Measurements from ENCODE around the gene CCBE1. TPM values are rescaled to one million over a fixed set of nuclear protein-coding genes. Genes with fewer than 3 reads are reported as not detected.
"Not testable (repeated sequence)": the region's sequence is repeated elsewhere in the genome, so short reads cannot be mapped to it uniquely, and the experiment has no call there.

The CCBE1 gene
- total RNA-seq, 1 donor from 2014 or later, result 0.67 TPM

DNA sequence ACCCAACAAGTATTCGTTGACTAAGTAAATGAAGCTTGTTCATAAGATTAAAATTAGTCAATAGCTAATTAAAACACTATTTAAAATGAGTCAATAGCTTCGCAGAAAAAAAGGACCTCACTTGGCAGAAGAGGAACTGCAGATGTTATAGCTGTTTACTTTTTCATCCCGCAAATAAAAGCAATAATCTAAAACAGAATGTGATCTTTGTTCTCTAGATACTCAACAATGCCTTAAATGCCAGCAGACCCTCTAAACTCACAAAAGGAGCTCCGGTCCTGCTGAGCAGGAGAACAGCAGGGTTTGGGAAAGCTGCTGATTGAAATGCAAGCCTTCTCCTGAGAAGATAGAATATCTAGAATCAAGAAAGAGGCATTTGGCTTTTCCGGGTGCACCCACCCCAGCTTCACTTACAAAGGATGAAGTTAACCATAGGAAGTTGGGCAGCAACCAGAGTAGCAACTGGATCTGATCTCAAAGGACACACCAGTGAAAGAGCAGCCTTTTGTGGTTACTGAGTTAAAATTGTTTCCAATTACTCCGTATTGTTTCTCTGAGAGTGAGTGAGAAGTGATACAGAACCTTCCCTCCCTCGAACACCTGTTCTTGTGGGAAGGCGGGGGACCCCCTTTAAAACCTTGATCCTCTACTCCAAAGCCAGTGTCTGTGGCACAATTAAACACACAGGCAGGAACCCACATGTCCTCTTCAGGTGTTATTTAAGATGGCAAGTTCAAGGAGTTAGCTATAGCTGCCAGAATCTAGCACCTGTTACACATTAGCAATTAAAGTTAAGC is 6.8 kb downstream of the CCBE1 start:
- intact Hi-C loops (cut with DNase I), result no loop called here
- ATAC-seq, result no peak

DNA sequence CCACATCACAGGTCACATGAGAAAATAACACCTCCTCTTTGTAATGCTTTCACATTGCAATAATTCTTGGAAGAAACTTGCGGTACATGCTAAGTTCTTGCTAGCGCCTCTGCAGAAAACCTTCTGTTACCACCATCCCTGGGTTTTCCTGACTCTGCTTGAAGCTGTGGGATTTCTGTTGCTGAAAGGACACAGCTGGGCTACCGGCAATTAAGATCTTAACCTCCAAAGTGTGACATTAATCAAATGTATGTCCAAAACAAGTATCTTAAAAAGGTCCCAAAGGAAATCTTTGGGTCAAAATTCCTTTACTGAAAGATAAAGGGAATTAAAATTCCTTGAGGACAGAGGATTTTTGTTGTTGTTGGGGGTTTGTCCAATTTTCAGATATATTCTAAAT is 7.5 kb downstream of the CCBE1 start:
- no peak for DNase-seq (ENCODE audit: low spot score)
- intact Hi-C loops (cut with DNase I), result no loop called here
- ATAC-seq, result no peak

More for the DNA sequence above, 6.8 kb downstream of the CCBE1 start:
- DNase-seq (ENCODE audit: low spot score), result no peak

DNA sequence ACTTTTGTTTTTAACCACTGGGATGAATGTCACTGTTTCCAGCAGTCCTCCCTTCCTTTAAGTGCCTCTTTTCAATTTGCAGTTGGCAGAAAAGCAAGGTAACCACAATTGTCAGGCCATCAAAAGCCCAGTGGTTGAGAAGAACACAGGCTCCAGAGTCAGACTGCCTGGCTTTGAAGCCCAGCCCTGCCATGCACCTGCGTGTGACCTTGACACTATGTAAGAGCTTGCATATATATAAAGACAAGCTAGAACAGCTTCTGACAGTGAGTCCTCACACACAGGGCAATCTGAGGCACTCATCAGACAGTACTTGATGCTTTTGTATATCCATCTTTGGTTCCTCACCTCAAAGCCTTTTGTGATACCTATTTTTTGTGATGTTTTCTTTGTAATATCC is 11.0 kb downstream of the CCBE1 start:
- intact Hi-C loops (cut with DNase I), result no loop called here
- no peak for ATAC-seq
- no peak for DNase-seq (ENCODE audit: low spot score)

DNA sequence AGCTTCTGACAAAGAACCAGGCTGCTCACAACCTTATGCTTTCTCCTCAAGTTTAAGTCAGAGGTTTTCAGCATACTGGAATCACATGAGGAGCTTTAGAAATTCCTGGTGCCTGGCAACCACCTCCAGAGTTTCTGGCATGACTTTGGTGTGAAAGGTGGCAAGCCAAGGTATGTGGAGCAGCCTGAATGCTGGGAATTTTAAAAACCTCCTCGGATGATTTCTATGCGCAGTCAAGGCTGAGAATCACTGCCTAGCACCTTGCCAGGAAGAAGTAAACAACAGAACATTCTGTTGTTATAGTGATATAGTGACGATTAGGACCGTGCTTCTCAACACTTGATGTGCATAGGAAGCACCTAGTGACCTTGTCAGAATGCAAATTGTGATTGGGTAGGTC is 11.7 kb downstream of the CCBE1 start:
- ATAC-seq, result no peak
- no peak for DNase-seq (ENCODE audit: low spot score)
- intact Hi-C loops (cut with DNase I), result no loop called here

DNA sequence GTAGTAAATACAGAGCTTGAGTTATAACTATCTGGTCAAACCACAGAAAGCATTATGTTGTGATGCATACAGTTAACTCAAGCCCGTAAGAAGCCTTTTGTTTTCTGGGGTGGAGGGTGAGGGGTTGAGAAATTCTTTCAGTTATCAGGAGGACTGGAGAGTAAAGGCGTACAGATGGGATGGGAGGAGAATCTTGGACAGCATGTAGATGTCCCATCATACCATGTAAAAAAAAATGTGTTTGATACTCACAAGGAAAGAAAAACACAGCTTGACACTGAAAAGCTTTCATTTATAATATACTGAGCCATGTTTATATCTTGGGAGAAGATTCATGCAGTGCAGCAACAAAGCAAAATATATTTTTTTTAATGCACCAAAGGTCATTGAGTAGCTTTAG is 12.4 kb downstream of the CCBE1 start:
- DNase-seq (ENCODE audit: low spot score), result no peak
- no peak for ATAC-seq
- intact Hi-C loops (cut with DNase I), result no loop called here

DNA sequence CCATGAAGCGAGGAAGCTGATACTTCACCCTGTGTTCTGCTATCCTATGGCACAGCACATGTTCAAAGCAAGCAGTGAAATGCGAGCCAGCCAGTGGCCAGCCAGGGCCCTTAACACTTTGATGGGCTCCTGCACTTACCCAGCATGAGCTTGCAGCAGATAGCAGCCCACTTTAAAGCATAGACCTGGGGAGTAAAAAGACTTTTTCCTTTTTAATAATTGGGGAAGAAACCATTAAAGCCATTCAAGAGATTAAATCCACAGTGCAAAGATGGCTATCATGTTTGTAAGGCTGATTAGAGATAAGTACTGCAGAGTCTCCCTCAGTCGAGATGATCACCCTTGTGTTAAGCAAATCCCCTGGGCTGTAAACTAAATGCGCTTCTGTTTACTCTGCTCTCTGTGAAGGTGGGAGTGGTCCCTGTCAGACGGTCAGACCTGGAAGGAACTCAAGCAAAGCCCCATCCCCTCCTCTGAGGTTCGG is 15.7 kb downstream of the CCBE1 start:
- intact Hi-C loops (cut with DNase I), result no loop called here
- ATAC-seq (no peak), DNase-seq (ENCODE audit: low spot score) (no peak)

DNA sequence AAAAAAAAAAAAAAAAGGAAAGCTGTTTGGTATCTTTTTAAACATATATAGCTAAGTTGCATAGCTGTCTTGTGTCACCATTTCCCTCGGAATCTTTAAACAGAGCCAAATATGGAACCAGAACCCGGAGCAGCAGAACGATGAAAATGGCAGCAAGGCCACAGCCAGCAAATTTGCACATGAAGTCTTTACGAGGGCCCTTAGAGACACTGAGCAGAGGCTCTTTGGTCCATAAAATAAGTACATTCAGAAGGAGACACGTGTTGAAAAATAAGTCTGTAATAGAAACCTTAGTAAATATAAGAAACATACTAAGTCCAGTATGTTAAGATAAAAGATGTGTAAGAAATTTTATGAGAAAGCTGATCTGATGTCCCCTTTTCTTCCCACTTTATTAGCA is 16.2 kb downstream of the CCBE1 start:
- ATAC-seq, result no peak
- intact Hi-C loops (cut with DNase I), result no loop called here
- no peak for DNase-seq (ENCODE audit: low spot score)

DNA sequence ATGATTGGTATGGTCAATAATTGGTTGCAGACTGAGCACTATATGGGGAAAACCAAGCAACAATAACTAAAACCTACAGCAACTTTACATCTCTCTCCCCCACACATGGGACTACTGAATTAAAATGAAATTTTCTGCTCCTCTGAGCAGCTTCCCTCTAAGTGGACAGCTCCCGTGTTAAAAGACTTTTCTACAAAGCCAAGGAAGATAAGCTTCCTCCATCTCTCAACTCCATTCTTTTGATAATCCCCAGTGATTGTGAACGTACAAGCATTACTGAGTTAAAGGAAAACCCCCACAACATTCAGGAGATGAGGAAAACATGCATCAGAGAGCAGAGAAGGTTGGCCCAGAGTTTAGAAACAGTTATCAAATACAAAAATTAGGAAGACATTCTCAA is 21.9 kb downstream of the CCBE1 start:
- DNase-seq (ENCODE audit: low spot score) (no peak), ATAC-seq (no peak)
- intact Hi-C loops (cut with DNase I), result no loop called here

DNA sequence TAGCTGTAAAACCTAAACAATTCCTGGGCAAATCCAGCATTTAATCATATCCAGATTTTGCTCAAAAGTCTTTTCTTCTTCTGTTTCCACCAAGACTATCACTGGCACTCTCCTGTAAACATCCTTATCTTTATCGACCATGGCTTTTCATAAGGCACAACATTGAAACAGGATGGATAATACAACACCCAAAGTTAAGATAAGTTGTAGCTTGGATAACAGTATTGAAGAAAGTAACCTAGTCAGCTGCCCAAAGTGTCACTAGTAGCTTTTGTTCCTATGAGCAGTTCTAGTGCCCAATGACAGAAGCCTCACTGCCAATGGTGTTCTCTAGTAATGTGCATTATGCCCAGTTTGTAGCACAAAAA is 22.3 kb downstream of the CCBE1 start:
- intact Hi-C loops (cut with DNase I), result no loop called here
- DNase-seq (ENCODE audit: low spot score) (no peak), ATAC-seq (no peak)

DNA sequence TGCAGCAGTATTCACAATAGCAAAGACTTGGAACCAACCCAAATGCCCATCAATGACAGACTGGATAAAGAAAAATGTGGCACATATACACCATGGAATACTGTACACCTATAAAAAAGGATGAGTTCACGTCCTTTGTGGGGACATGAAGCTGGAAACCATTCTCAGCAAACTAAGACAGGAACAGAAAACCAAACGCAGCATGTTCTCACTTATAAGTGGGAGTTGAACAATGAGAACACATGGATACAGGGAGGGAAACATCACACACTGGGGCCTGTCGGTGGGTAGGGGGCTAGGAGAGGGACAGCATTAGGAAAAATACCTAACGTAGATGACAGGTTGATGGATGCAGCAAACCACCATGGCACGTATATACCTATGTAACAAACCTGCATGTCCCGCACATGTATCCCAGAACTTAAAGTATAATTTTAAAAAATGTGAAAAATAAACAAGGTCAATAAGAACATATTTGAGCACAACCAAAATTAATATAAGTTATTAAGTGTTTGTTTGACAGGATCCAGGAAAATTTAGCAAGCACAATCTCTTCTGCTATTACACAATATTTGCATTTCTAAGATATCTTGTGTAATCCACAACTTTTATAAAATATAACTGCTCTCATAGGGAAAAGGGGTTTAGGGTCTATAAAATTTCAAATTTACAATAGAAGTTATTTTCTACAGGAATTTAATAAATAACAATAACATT is 22.9 kb downstream of the CCBE1 start:
- intact Hi-C loops (cut with DNase I), result no loop called here
- ATAC-seq, result no peak
- no peak for DNase-seq (ENCODE audit: low spot score)

DNA sequence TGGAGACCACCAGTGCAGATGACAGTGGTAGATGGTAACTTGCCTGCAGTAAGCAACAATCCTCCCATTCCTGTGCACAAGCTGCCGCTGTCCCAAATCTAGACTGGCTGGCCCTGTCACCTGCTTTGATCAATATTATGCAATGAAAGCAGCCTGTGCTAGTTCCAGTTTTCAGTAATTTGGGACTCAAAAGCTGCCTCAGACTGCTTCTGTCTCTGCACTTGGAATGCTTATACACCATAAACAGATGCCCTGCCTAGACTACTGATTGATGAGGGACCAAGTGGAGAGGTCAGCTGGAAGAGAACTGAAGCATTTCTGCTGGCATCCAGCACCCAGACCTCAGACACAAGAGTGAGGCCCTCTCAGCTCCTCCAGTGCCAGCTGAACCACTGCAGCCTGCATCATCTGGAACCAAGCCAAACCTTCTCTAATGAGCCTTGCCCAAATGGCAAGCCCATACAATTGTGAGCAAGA is 24.9 kb downstream of the CCBE1 start:
- ATAC-seq (no peak), DNase-seq (ENCODE audit: low spot score) (no peak)
- intact Hi-C loops (cut with DNase I), result no loop called here

DNA sequence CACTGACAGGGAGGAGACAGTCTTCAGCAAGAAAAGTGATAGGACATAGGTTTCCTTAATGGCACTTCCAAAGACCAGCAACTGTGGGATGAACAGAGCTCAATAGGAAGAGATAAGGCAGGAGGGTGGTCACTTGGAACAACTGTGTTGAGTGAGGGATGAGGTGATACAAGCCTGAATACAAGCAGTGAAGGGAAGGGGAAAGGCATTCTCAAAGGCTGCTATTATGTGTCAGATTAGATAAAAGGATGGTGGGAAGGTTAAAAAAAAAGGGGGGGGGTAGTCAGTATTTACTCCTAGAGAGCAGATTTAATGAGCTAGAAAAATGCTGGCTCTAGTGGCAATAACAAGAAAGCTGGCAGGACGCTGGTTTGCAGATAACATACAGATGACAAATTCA is 25.7 kb downstream of the CCBE1 start:
- DNase-seq (ENCODE audit: low spot score) (no peak), ATAC-seq (no peak)
- intact Hi-C loops (cut with DNase I), result no loop called here

DNA sequence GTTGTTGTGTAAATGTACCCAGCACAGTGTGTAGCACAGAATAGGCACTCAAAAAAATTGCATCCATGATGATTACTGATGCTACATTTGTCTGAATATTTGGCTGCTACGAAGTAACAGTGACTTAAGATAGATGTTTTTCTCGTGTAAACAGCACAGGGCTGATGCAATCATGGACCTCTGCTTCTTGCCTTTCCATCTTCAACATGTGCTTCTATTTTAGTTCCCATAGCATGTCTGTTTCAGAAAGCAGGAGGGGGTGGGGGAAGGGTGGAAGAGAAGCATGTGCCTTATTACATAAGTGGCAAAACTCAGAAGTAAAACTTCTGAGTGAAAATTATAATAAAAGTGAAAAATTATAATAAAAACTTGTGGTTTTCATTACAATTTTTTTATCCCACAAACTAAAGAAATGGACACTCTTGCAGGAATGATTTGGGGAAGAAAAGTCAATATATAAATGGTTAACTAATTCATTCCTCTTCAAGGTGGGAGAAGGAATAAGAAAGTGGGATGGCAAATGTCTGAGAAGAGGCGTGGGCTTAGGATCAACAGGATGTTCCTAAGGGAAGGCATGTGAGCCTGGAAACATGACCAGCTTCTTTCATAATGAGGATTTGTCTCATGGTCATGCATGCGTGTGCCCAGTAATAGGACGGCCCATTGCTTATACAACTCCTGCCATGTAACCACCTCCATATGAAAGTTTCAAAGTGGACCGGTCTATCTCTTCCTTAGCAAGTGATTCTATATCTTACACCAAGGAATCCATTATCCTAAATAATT is 27.2 kb downstream of the CCBE1 start:
- ATAC-seq, result no peak
- intact Hi-C loops (cut with DNase I), result no loop called here
- no peak for DNase-seq (ENCODE audit: low spot score)

DNA sequence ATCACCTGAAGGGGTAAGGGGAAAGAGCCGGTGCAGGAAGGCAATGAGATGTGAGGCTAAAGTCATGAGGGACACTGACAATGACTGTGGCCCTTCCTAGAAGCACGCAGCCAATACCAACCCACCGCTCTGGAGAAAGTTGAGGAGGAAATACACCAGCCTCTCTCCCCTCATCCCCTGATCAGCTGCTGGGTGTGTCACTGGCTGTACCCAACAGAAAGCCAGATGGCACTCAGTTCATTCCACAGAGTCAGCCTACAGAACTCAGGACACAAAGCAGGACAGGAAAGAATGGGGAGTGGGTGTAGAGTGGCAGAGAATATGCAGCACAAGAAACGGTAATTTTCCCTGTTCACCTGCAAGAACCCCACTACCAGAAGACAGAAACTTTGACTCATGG is 29.7 kb downstream of the CCBE1 start:
- intact Hi-C loops (cut with DNase I), result no loop called here
- ATAC-seq (no peak), DNase-seq (ENCODE audit: low spot score) (no peak)

DNA sequence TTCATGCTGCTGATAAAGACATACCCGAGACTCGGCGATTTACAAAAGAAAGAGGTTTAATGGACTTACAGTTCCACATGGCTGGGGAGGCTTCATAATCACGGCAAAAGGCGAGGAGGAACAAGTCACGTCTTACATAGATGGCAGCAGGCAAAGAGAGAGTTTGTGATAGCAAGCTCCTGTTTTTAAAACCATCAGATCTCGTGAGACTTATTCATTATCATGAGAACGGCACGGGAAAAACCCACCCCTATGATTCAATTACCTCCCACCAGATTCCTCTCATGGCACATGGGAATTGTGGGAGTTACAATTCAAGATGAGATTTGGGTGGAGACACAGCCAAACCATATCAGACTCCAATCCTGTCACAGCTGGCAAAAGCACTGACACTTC is 31.2 kb downstream of the CCBE1 start:
- DNase-seq (ENCODE audit: low spot score); ATAC-seq; intact Hi-C loops (cut with DNase I): not testable (repeated sequence)

DNA sequence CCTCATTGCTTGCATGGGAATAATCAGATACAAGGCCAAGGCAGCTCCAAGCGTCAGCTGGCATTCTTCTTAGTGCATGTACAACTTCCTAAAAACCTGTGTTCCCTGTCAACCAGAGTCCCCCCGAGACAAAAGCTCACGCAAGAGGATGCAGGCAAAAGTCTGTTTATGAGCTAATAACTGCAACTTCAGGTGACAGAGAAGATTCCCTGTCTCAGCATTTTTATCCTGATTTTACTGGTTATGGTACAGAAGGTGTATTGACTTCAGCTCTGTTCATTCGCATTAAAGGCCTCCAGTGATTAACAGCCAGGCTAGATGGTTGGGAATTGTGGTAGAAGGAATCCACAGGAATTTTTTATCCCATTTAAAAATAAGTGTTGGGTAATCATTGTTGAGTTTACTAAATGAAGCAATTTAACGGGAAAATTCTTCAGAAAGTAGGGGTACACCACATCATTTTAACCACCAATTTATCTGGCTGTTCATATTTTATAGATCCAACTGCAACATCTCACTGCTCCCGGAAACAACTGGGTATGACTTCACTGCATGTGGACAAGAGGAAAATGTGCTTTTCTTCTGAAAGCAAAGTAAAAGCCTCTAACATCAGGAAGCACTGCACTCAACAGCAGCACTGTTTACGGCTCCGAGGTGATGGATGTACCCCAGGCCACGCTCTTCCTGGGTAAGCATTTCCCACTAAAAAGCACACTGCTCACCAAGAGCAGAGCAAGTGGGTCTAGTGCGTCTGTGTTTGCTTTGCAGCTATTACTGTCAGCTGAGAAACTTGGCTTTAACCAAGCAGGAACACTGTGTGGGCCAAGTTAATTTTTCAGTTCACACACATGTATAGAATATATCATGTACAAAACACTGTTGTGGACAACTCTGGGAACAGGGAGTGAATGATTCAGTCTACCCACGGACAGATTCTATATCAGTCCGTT is 31.9 kb downstream of the CCBE1 start:
- intact Hi-C loops (cut with DNase I), result no loop called here
- ATAC-seq (no peak), DNase-seq (ENCODE audit: low spot score) (no peak)

DNA sequence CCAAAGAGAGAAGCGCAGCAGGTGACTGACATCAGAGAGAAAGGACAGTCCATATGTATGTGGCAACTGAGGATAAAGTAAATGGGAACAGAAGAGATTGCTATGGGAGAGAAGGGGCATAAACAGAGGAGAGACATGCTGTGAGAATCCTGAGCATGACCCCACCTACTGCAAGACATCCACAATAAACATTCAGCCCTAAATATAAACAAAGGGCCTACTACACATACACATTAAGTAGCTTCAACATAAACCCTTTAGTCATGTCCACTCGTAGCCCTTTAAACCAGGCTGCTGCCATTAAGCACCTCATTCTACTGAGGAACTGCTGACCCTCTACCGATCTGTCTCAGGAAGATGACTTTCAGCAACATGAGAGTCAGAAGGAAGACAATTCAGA is 32.9 kb downstream of the CCBE1 start:
- intact Hi-C loops (cut with DNase I), result no loop called here
- DNase-seq (ENCODE audit: low spot score), result no peak
- no peak for ATAC-seq

DNA sequence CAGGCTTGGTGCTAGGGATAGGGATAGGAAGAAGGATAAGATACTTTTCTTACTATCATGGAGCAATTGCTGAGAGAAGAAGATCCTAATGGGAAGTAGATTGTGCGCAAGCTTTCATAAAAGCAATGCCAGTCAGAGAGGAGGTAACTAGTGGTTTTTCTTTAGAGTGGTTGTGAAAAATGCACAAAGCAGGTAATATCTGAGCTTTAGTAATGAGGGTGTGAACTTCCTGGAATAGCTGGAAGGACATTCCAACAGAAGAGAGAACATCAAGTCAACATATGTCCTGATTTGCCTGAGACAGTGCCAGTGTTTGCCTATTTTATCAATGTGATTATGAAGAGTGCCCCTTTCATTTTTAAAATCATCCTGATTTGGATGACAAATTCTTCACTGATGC is 34.1 kb downstream of the CCBE1 start:
- intact Hi-C loops (cut with DNase I), result no loop called here
- no peak for DNase-seq (ENCODE audit: low spot score)
- no peak for ATAC-seq

Data from sciatic nerve (tissue), 2 donors.